HEK293 (cell line): Measurements from ENCODE around the gene GBP1.

Source experiments
- CTCF ChIA-PET: fragments of 350-600 bp; formaldehyde crosslinking; extraction: SDS; loops from one replicate; lab custom pipeline; 2021; ENCODE audit warnings: antibody characterized with exemption; lab: Yijun Ruan, JAX
- POLR2A ChIA-PET: fragments of 300-600 bp; formaldehyde crosslinking; extraction: SDS; loops from one replicate; lab custom pipeline; 2020; ENCODE audit warnings: antibody characterized with exemption, inconsistent platforms; lab: Yijun Ruan, JAX
- H3K27ac ChIP-seq: fragments of 200-500 bp; sonication (Bioruptor generic); 2 replicates; pipeline ENCODE4 v1.5.1; 2014; ENCODE audit warnings: low read depth, low read length, control low read depth, inconsistent platforms; ENCODE audit errors: extremely low read depth
- H3K36me3 ChIP-seq, 2 experiments: fragments of 200-500 bp in 1 of 2; sonication (Bioruptor generic) in 1 of 2; 1 replicate in 1 of 2; 2 replicates in 1 of 2; pipeline ENCODE4 v1.5.1; 2014 to 2017; ENCODE audit warnings: inconsistent platforms in 2 of 2, low read length in 2 of 2; ENCODE audit not compliant: control insufficient read depth in 2 of 2, insufficient read depth in 1 of 2
- H3K4me1 ChIP-seq: fragments of 200-500 bp; sonication (Bioruptor generic); 2 replicates; pipeline ENCODE4 v1.5.1; 2014; ENCODE audit warnings: mild to moderate bottlenecking, low read length, inconsistent platforms; ENCODE audit not compliant: control insufficient read depth, insufficient read depth
- H3K4me3 ChIP-seq: 2 replicates; pipeline ENCODE4 v1.5.1; 2011; ENCODE audit warnings: low read depth, mild to moderate bottlenecking, control low read depth, low read length, moderate library complexity
- H3K9me3 ChIP-seq: fragments of 200-500 bp; sonication (Bioruptor generic); 2 replicates; pipeline ENCODE4 v1.5.1; 2014; ENCODE audit warnings: low read depth, low read length, inconsistent platforms; ENCODE audit not compliant: control insufficient read depth, insufficient read depth
- BCL11A ChIP-seq: fragments of 450-650 bp; formaldehyde crosslinking; IDR thresholded peaks from 2 replicates; pipeline ENCODE4 v1.5.1; 2016; ENCODE audit warnings: low read depth, missing biosample characterization, missing genetic modification characterization
- GLIS1 ChIP-seq: fragments of 450-650 bp; formaldehyde crosslinking; IDR thresholded peaks from 2 replicates; pipeline ENCODE4 v1.5.1; 2016; ENCODE audit warnings: missing biosample characterization, missing genetic modification characterization
- HOXA7 ChIP-seq: sonication (generic); formaldehyde crosslinking; IDR thresholded peaks from 2 replicates; pipeline ENCODE4 v1.8.1; 2022; ENCODE audit warnings: missing genetic modification reagents, borderline replicate concordance
- KLF7 ChIP-seq: fragments of 450-650 bp; formaldehyde crosslinking; IDR thresholded peaks from 2 replicates; pipeline ENCODE4 v1.5.1; 2016; ENCODE audit warnings: missing biosample characterization, missing genetic modification characterization, borderline replicate concordance
- MEIS1 ChIP-seq: sonication (generic); formaldehyde crosslinking; IDR thresholded peaks from 2 replicates; pipeline ENCODE4 v1.8.1; 2022; ENCODE audit warnings: missing genetic modification reagents, mild to moderate bottlenecking, borderline replicate concordance
- MZF1 ChIP-seq: fragments of 450-650 bp; formaldehyde crosslinking; IDR thresholded peaks from 2 replicates; pipeline ENCODE4 v1.5.1; 2017; ENCODE audit warnings: missing biosample characterization, missing genetic modification characterization, borderline replicate concordance
- OVOL3 ChIP-seq: fragments of 450-650 bp; formaldehyde crosslinking; IDR thresholded peaks from 2 replicates; pipeline ENCODE4 v1.5.1; 2016; ENCODE audit warnings: missing biosample characterization, missing genetic modification characterization
- SP7 ChIP-seq: fragments of 450-650 bp; formaldehyde crosslinking; IDR thresholded peaks from 2 replicates; pipeline ENCODE4 v1.5.1; 2016; ENCODE audit warnings: missing biosample characterization, missing genetic modification characterization
- TRIM28 ChIP-seq: IDR thresholded peaks from 2 replicates; pipeline ENCODE4 v1.6.1; 2011; ENCODE audit warnings: low read length, control low read depth, borderline replicate concordance
- YY1 ChIP-seq: fragments of 450-650 bp; formaldehyde crosslinking; IDR thresholded peaks from 2 replicates; pipeline ENCODE4 v1.5.1; 2018; ENCODE audit warnings: missing biosample characterization, missing genetic modification characterization
- ZBTB8A ChIP-seq: fragments of 450-650 bp; formaldehyde crosslinking; IDR thresholded peaks from 2 replicates; pipeline ENCODE4 v1.5.1; 2016; ENCODE audit warnings: missing biosample characterization, missing genetic modification characterization
- ZNF157 ChIP-seq: fragments of 450-650 bp; formaldehyde crosslinking; IDR thresholded peaks from 2 replicates; pipeline ENCODE4 v1.5.1; 2016; ENCODE audit warnings: missing biosample characterization, missing genetic modification characterization
- ZNF184 ChIP-seq: fragments of 450-650 bp; IDR thresholded peaks from 2 replicates; pipeline ENCODE4 v1.5.1; 2018; ENCODE audit warnings: missing biosample characterization, mild to moderate bottlenecking, missing genetic modification characterization
- ZNF302 ChIP-seq: fragments of 450-650 bp; formaldehyde crosslinking; IDR thresholded peaks from 2 replicates; pipeline ENCODE4 v1.5.1; 2016; ENCODE audit warnings: missing biosample characterization, missing genetic modification characterization, low read depth
- ZNF324 ChIP-seq: fragments of 450-650 bp; formaldehyde crosslinking; IDR thresholded peaks from 2 replicates; pipeline ENCODE4 v1.5.1; 2016; ENCODE audit warnings: missing biosample characterization, missing genetic modification characterization
- ZNF473 ChIP-seq: fragments of 450-650 bp; formaldehyde crosslinking; IDR thresholded peaks from 2 replicates; pipeline ENCODE4 v1.5.1; 2017; ENCODE audit warnings: missing biosample characterization, missing genetic modification characterization
- ZNF548 ChIP-seq: fragments of 450-650 bp; formaldehyde crosslinking; IDR thresholded peaks from 2 replicates; pipeline ENCODE4 v1.5.1; 2016; ENCODE audit warnings: missing biosample characterization, missing genetic modification characterization
- ZNF558 ChIP-seq: fragments of 450-650 bp; formaldehyde crosslinking; IDR thresholded peaks from 2 replicates; pipeline ENCODE4 v1.5.1; 2016; ENCODE audit warnings: missing biosample characterization, missing genetic modification characterization
- ZNF670 ChIP-seq: fragments of 450-650 bp; formaldehyde crosslinking; IDR thresholded peaks from 2 replicates; pipeline ENCODE4 v1.5.1; 2016; ENCODE audit warnings: missing biosample characterization, missing genetic modification characterization, low read depth
- ZNF843 ChIP-seq: fragments of 450-650 bp; formaldehyde crosslinking; IDR thresholded peaks from 2 replicates; pipeline ENCODE4 v1.5.1; 2016; ENCODE audit warnings: missing biosample characterization, missing genetic modification characterization
- TF ChIP-seq, protein P1 (sequence below): fragments of 450-650 bp; formaldehyde crosslinking; IDR thresholded peaks from 2 replicates; pipeline ENCODE4 v1.5.1; 2016; ENCODE audit warnings: missing biosample characterization, missing genetic modification characterization
- TF ChIP-seq, protein P2 (sequence below): fragments of 450-650 bp; formaldehyde crosslinking; IDR thresholded peaks from 2 replicates; pipeline ENCODE4 v1.5.1; 2016; ENCODE audit warnings: missing biosample characterization, missing genetic modification characterization
- TF ChIP-seq, protein P3 (sequence below): fragments of 450-650 bp; formaldehyde crosslinking; IDR thresholded peaks from 2 replicates; pipeline ENCODE4 v1.5.1; 2016; ENCODE audit warnings: missing biosample characterization, missing genetic modification characterization
- TF ChIP-seq, protein P4 (sequence below): fragments of 450-650 bp; formaldehyde crosslinking; IDR thresholded peaks from 2 replicates; pipeline ENCODE4 v1.5.1; 2016; ENCODE audit warnings: missing biosample characterization, missing genetic modification characterization, low read depth
- TF ChIP-seq, protein P5 (sequence below): fragments of 450-650 bp; formaldehyde crosslinking; IDR thresholded peaks from 2 replicates; pipeline ENCODE4 v1.5.1; 2016; ENCODE audit warnings: missing biosample characterization, missing genetic modification characterization
- TF ChIP-seq, protein P6 (sequence below): fragments of 450-650 bp; formaldehyde crosslinking; optimal IDR thresholded peaks from 2 replicates; pipeline ENCODE3; 2016; ENCODE audit warnings: missing biosample characterization, mild to moderate bottlenecking, missing genetic modification characterization

The GBP1 gene

GRCh38 chr1:89051955-89052312 is 13.1 kb downstream of the GBP1 start:
- no peak overlapping the region for H3K27ac ChIP-seq
- H3K36me3 ChIP-seq = no peaks in the 10 kb centered on the region
- H3K4me1 ChIP-seq = no peaks in the 10 kb centered on the region
- H3K9me3 ChIP-seq = no peaks in the 10 kb centered on the region
- POLR2A ChIA-PET = no interaction called here
- TF ChIP-seq, protein P1, sequence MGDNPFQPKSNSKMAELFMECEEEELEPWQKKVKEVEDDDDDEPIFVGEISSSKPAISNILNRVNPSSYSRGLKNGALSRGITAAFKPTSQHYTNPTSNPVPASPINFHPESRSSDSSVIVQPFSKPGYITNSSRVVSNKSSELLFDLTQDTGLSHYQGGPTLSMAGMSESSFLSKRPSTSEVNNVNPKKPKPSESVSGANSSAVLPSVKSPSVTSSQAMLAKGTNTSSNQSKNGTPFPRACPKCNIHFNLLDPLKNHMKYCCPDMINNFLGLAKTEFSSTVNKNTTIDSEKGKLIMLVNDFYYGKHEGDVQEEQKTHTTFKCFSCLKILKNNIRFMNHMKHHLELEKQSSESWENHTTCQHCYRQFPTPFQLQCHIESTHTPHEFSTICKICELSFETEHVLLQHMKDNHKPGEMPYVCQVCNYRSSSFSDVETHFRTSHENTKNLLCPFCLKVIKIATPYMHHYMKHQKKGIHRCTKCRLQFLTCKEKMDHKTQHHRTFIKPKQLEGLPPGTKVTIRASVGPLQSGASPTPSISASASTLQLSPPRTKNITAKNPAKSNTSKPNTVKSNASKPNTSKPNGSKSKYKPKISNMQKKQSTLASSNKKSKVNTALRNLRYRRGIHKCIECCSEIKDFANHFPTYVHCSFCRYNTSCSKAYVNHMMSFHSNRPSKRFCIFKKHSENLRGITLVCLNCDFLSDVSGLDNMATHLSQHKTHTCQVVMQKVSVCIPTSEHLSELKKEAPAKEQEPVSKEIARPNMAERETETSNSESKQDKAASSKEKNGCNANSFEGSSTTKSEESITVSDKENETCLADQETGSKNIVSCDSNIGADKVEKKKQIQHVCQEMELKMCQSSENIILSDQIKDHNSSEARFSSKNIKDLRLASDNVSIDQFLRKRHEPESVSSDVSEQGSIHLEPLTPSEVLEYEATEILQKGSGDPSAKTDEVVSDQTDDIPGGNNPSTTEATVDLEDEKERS (tag by site-specific recombination) = no peak
- TF ChIP-seq GLIS1 (tag by site-specific recombination) (no peak), ZBTB8A (tag by site-specific recombination) (no peak), ZNF843 (tag by site-specific recombination) (no peak), ZNF324 (no peak), BCL11A (tag by site-specific recombination) (no peak), HOXA7 (CRISPR knock-in tag) (no peak), ZNF157 (no peak)
- TF ChIP-seq, protein P2, sequence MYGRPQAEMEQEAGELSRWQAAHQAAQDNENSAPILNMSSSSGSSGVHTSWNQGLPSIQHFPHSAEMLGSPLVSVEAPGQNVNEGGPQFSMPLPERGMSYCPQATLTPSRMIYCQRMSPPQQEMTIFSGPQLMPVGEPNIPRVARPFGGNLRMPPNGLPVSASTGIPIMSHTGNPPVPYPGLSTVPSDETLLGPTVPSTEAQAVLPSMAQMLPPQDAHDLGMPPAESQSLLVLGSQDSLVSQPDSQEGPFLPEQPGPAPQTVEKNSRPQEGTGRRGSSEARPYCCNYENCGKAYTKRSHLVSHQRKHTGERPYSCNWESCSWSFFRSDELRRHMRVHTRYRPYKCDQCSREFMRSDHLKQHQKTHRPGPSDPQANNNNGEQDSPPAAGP (tag by site-specific recombination) = no peak
- TF ChIP-seq, protein P3, sequence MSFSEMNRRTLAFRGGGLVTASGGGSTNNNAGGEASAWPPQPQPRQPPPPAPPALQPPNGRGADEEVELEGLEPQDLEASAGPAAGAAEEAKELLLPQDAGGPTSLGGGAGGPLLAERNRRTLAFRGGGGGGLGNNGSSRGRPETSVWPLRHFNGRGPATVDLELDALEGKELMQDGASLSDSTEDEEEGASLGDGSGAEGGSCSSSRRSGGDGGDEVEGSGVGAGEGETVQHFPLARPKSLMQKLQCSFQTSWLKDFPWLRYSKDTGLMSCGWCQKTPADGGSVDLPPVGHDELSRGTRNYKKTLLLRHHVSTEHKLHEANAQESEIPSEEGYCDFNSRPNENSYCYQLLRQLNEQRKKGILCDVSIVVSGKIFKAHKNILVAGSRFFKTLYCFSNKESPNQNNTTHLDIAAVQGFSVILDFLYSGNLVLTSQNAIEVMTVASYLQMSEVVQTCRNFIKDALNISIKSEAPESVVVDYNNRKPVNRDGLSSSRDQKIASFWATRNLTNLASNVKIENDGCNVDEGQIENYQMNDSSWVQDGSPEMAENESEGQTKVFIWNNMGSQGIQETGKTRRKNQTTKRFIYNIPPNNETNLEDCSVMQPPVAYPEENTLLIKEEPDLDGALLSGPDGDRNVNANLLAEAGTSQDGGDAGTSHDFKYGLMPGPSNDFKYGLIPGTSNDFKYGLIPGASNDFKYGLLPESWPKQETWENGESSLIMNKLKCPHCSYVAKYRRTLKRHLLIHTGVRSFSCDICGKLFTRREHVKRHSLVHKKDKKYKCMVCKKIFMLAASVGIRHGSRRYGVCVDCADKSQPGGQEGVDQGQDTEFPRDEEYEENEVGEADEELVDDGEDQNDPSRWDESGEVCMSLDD = no peak
- TF ChIP-seq, protein P4, sequence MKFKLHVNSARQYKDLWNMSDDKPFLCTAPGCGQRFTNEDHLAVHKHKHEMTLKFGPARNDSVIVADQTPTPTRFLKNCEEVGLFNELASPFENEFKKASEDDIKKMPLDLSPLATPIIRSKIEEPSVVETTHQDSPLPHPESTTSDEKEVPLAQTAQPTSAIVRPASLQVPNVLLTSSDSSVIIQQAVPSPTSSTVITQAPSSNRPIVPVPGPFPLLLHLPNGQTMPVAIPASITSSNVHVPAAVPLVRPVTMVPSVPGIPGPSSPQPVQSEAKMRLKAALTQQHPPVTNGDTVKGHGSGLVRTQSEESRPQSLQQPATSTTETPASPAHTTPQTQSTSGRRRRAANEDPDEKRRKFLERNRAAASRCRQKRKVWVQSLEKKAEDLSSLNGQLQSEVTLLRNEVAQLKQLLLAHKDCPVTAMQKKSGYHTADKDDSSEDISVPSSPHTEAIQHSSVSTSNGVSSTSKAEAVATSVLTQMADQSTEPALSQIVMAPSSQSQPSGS (tag by site-specific recombination) = no peak
- CTCF ChIA-PET = interaction anchor here (1.2 kb wide), 1 partner anchor 10 kb away, joined by 4 read pairs; no protein-coding TSS in a partner anchor
- no peak overlapping the region for H3K4me3 ChIP-seq

- ChIA-PET POLR2A (no interaction called here), CTCF (interaction anchor here (1.2 kb wide), 1 partner anchor 10 kb away, joined by 4 read pairs; no protein-coding TSS in a partner anchor)
- Histone ChIP-seq H3K4me3 (no peak overlapping the region), H3K4me1 (no peaks in the 10 kb centered on the region), H3K36me3 (no peaks in the 10 kb centered on the region), H3K9me3 (no peaks in the 10 kb centered on the region), H3K27ac (no peak overlapping the region)
- TF ChIP-seq ZNF548 (tag by site-specific recombination) = no peak
- no peak for TF ChIP-seq MZF1 (tag by site-specific recombination)
- TF ChIP-seq GLIS1 (tag by site-specific recombination) = no peak
- no peak for TF ChIP-seq MEIS1 (CRISPR knock-in tag)
- no peak for TF ChIP-seq ZNF558 (tag by site-specific recombination)
- TF ChIP-seq ZNF184 (tag by site-specific recombination) = no peak
- no peak for TF ChIP-seq ZNF302
- TF ChIP-seq, protein P5, sequence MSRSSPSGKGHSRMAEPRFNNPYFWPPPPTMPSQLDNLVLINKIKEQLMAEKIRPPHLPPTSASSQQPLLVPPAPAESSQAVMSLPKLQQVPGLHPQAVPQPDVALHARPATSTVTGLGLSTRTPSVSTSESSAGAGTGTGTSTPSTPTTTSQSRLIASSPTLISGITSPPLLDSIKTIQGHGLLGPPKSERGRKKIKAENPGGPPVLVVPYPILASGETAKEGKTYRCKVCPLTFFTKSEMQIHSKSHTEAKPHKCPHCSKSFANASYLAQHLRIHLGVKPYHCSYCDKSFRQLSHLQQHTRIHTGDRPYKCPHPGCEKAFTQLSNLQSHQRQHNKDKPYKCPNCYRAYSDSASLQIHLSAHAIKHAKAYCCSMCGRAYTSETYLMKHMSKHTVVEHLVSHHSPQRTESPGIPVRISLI (tag by site-specific recombination) = no peak
- TF ChIP-seq SP7 (tag by site-specific recombination) = no peak
- TF ChIP-seq YY1 = no peak
- no peak for TF ChIP-seq OVOL3 (tag by site-specific recombination)
- TF ChIP-seq TRIM28 = no peak
- no peak for TF ChIP-seq KLF7
- TF ChIP-seq ZNF473 (tag by site-specific recombination) = no peak
- TF ChIP-seq ZNF670 (tag by site-specific recombination) = no peak
- TF ChIP-seq, protein P6, sequence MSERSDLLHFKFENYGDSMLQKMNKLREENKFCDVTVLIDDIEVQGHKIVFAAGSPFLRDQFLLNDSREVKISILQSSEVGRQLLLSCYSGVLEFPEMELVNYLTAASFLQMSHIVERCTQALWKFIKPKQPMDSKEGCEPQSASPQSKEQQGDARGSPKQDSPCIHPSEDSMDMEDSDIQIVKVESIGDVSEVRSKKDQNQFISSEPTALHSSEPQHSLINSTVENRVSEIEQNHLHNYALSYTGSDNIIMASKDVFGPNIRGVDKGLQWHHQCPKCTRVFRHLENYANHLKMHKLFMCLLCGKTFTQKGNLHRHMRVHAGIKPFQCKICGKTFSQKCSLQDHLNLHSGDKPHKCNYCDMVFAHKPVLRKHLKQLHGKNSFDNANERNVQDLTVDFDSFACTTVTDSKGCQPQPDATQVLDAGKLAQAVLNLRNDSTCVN = no peak
Observed at GRCh38 chr1:89051300-89051954, 13.6 kb downstream of the GBP1 start.
